Measurements from ENCODE around the gene ATG14.

DNA sequence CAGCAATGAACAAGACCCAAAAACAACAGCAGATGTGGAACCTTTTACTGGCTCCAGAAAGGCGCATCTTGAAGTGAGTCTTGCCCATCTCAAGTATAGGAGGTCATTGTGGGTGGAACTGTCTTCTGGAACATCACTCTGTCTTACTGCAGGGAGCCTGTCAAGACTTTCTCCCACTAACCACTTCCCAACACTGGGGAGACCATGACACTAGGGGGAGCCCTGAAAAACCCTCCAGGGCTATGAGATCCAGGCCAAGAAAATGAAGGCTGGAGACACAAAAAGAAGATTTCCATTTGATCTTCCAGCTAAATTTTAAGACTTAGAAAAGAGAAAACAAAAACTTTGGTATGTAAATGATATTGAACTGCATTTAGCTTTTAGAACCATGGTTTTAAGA is 13.5 kb upstream of the ATG14 start:
- TF ChIP-seq POLR2A (IDR thresholded peaks at IDR 0.05) (no peak), CTCF (IDR thresholded peaks at IDR 0.05) (no peak)

Data from prostate gland (tissue), 2 donors.